Epithelial cell of proximal tubule (primary cell): Measurements from ENCODE around the gene ANKRD52. TPM values are rescaled to one million over a fixed set of nuclear protein-coding genes. Genes with fewer than 3 reads are reported as not detected.
A peak's percentile ranks its signal among the peaks of the same experiment; 100 is the strongest.

Experiments
- DNase-seq: peaks from one replicate; pipeline ENCODE4 v3.0.0-alpha.2; 2011; ENCODE audit warnings: low read depth
- H3K4me3 ChIP-seq: 2 replicates; pipeline ENCODE4 v1.5.1; 2011; ENCODE audit warnings: low read depth, mild to moderate bottlenecking, low read length
- total RNA-seq: library from RNA; depleted of rRNA; stranded (reverse); fragments of >200 nt; gene quantifications from 2 replicates; pipeline ENCODE4 v1.2.3, GENCODE V29; 2015
- TF ChIP-seq, protein P1 (sequence below): conservative IDR thresholded peaks from 2 replicates; pipeline ENCODE4 v1.5.1; 2012; ENCODE audit warnings: low read depth, mild to moderate bottlenecking, low read length

ANKRD52 gene
- total RNA-seq, 1 donor from 2014 or later, result 29.6 TPM

DNA sequence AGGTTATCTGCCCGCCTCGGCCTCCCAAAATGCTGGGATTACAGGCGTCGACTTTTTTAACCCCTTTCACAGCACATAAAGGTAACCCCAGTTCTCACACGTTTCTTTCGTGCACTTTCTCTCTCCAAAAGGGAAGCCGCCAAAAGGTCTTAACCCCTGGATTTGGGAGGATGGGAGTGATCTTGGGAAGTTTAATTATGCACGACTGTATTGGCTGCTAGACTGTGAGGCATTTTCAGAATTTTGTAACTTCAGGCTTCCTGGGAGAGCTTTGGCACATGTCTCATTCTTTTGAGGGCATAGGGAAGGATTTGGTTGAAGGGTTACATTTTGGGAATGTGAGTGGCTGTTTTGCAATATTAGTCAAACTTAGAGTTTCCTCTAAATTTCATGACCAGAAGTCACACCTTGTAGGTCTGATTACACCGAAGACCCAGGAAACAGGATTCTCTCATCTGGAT, 67.5 kb downstream of the ANKRD52 start:
- TF ChIP-seq, protein P1, sequence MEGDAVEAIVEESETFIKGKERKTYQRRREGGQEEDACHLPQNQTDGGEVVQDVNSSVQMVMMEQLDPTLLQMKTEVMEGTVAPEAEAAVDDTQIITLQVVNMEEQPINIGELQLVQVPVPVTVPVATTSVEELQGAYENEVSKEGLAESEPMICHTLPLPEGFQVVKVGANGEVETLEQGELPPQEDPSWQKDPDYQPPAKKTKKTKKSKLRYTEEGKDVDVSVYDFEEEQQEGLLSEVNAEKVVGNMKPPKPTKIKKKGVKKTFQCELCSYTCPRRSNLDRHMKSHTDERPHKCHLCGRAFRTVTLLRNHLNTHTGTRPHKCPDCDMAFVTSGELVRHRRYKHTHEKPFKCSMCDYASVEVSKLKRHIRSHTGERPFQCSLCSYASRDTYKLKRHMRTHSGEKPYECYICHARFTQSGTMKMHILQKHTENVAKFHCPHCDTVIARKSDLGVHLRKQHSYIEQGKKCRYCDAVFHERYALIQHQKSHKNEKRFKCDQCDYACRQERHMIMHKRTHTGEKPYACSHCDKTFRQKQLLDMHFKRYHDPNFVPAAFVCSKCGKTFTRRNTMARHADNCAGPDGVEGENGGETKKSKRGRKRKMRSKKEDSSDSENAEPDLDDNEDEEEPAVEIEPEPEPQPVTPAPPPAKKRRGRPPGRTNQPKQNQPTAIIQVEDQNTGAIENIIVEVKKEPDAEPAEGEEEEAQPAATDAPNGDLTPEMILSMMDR, result no peak
- DNase-seq, result no peak
- H3K4me3 ChIP-seq, result peak overlapping the region; percentile 92

DNA sequence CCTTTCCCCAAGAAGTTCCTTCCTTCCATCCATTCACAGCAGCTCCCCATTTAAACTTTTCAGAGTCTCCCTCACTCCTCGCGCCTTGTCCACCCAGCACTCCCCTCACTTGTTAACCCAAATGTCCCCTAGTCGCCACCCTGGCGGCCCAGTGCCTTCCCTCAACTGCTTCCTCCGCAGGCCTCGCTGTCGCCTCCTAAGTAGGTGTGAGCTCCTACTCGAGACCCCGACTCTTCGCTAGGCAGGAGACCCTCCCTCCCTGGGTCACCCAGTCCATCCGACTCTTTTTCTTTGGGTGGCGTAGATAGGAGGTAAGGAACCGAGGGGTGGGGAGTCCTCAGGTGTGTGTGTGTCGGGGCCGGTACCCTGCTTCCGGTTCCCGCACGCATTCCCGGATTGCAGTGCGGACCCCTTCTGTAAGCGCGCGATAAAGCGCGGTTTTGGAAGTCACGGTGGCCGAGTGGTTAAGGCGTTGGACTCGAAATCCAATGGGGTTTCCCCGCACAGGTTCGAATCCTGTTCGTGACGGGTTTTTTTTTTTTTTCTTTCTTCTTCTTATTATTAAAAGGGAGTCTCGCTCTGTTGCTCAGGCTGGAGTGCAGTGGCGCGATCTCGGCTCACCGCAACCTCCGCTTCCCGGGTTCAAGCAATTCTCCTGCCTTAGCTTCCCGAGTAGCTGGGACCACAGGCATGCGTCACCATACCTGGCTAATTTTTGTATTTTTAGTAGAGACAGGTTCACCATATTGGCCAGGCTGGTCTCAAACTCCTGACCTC, 68.1 kb downstream of the ANKRD52 start:
- peak; percentile 40 for DNase-seq
- TF ChIP-seq, protein P1, result no peak

DNA sequence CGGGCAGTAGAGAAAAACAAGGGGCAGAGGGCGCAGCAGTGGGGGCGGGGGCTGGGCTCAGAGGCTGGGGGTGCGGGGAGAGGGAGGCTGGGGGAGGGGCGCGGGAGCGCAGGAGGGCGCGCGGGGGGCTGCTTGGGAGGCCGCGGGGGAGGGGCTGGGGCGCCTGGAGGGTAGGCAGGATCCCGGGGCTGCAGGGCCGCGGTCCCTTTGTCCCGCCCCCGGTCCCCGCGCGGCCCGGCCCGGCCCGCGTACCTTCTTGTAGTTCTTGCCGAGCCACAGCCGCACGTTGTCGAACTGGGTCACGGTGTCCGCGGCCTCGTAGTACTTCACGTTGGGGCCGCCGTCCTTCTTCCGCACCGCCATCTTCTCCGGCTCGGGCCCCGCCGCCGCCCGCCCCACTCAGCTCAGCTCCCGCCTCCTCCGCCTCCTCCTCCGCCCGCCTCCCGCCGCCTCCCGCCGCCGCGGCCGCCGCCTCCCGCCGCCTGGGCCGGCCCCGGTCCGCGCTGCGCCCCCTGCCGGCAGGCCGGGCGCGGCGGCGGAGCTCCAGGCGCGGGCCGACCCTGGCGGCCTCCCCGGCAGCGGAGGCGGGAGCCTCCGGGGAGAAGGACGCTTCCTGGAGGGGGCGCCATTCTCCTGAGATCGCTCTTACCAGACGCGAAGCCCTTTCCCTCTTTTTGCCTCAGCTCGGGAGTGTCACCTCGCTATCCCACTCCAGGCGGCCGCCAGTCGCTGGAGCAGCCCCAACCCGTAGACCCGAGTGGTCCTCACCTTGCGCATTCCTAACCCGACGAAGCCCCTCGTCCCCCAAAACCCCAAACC, 68.9 kb downstream of the ANKRD52 start, which contains the start of gene SMARCC2:
SMARCC2 (minus strand) TSS at position 385 of the 819 bp plus-strand sequence; CDS start at position 363, 22 bp downstream.
- TF ChIP-seq, protein P1, result peak; percentile 59
- peak; percentile 7 for DNase-seq
- peak within 1 kb of the TSS; percentile 92 for H3K4me3 ChIP-seq

More for the DNA sequence above, 68.1 kb downstream of the ANKRD52 start:
- H3K4me3 ChIP-seq, result peak overlapping the region; percentile 92

DNA sequence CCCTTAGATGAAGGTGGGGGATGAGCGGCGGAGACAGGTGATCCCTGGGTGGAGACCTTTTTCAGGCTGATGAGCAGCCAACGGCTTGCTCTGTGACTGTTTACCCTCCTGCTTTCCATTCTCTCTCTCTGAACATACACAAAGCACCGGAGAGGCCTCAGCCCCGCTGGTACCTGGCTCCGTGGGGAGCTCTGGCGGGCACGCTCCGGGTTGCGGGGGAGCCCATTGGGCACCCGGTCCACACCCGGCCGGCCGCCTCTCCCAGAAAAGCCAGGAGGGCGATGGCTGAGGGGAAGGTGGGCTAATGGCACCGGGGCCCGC, 69.4 kb downstream of the ANKRD52 start:
- peak overlapping the region; percentile 83 for H3K4me3 ChIP-seq
- no peak for DNase-seq
- TF ChIP-seq, protein P1, result no peak

DNA sequence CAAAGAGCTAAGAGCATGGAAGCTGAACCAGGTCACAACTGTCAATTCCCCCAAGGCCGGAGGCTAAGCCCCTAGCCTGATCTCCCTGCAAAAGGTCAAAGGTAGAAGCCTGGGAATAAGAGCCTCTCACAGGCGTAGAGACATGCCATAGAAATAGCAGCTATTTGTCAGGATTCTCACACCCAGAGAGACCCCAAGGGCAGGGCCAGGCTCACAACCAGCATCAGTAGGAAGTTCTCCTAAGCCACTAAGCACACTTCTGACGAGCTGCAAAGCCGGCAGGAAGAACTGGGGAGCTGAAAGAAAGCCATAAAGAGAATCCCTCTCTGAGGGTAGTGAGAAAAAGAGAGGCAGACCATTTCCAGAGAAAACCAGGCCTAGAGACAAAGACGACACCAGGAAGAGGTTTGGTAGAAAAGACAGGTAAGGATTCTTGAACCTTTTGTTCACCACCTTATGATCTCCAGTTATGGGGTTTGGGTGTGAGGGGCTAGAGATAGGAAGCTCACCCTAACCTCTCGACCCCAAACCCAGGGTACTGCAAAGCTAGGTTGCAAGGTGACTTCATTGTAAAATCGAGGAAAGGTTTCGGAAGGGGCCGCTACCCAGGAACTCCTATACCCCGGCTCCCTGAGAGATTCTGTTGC, 69.9 kb downstream of the ANKRD52 start:
- TF ChIP-seq, protein P1, result no peak
- no peak for DNase-seq
- peak overlapping the region; percentile 83 for H3K4me3 ChIP-seq

Other genes starting within 250 kb of the ANKRD52 start
- 0.94 and 3.1 TPM in 2 replicates for gene IKZF4, start 237.3 kb downstream of the ANKRD52 start, total RNA-seq
- 3,534 and 3,636 TPM in 2 replicates for gene RPS26, start 216.5 kb downstream of the ANKRD52 start, total RNA-seq
- gene ERBB3, start 178.2 kb downstream of the ANKRD52 start, total RNA-seq, result 14.3 and 24.2 TPM in 2 replicates
- gene PA2G4, start 153.8 kb downstream of the ANKRD52 start, total RNA-seq, result 230 and 332 TPM in 2 replicates
- 3,901 and 5,792 TPM in 2 replicates for gene RPL41, start 141.8 kb downstream of the ANKRD52 start, total RNA-seq
- gene ZC3H10, start 140.1 kb downstream of the ANKRD52 start, total RNA-seq, result 1.8 and 2.7 TPM in 2 replicates
- gene ESYT1, start 130.1 kb downstream of the ANKRD52 start, total RNA-seq, result 384 and 464 TPM in 2 replicates
- 119 and 133 TPM in 2 replicates for gene MYL6B, start 105.8 kb downstream of the ANKRD52 start, total RNA-seq
- gene MYL6, start 100.0 kb downstream of the ANKRD52 start, total RNA-seq, result 3,822 and 3,955 TPM in 2 replicates
- gene SMARCC2, start 68.9 kb downstream of the ANKRD52 start, total RNA-seq, result 34.9 and 43.9 TPM in 2 replicates
- 25.1 and 48.4 TPM in 2 replicates for gene RNF41, start 36.5 kb downstream of the ANKRD52 start, total RNA-seq
- gene NABP2, start 34.0 kb downstream of the ANKRD52 start, total RNA-seq, result 22.7 and 60.8 TPM in 2 replicates
- gene SLC39A5, start 28.3 kb downstream of the ANKRD52 start, total RNA-seq, result not detected in 2 replicates
- 10.9 and 18.8 TPM in 2 replicates for gene COQ10A, start 8.6 kb upstream of the ANKRD52 start, total RNA-seq
- gene CS, start 41.9 kb upstream of the ANKRD52 start, total RNA-seq, result 133 and 174 TPM in 2 replicates
- 141 and 155 TPM in 2 replicates for gene CNPY2, start 57.6 kb upstream of the ANKRD52 start, total RNA-seq
- gene PAN2, start 75.6 kb upstream of the ANKRD52 start, total RNA-seq, result 12.1 and 15.0 TPM in 2 replicates
- gene IL23A, start 80.5 kb upstream of the ANKRD52 start, total RNA-seq, result 13.4 and 26.1 TPM in 2 replicates
- gene STAT2, start 101.7 kb upstream of the ANKRD52 start, total RNA-seq, result 39.2 and 48.2 TPM in 2 replicates
- not detected in 2 replicates for gene APOF, start 104.5 kb upstream of the ANKRD52 start, total RNA-seq
- gene TIMELESS, start 191.0 kb upstream of the ANKRD52 start, total RNA-seq, result 30.2 and 35.0 TPM in 2 replicates
- gene MIP, start 196.3 kb upstream of the ANKRD52 start, total RNA-seq, result not detected in 2 replicates
- gene SPRYD4, start 210.2 kb upstream of the ANKRD52 start, total RNA-seq, result 1.6 and 2.1 TPM in 2 replicates
- gene GLS2, start 229.8 kb upstream of the ANKRD52 start, total RNA-seq, result 0.29 and 2.9 TPM in 2 replicates